WERI-Rb-1 (cell line): ENCODE results near the gene CAMTA1.

Experiments used
- DNase-seq: peaks from one replicate; pipeline ENCODE4 v3.0.0-alpha.2; 2020
- H3K27ac ChIP-seq: fragments of 250-450 bp; sonication (Bioruptor Pico); 2 replicates; pipeline ENCODE4 v1.5.1; 2020; ENCODE audit warnings: mild to moderate bottlenecking, moderate library complexity
- H3K27me3 ChIP-seq: fragments of 250-450 bp; sonication (Bioruptor Pico); 2 replicates; pipeline ENCODE4 v1.5.1; 2021; ENCODE audit warnings: mild to moderate bottlenecking, low read depth, moderate library complexity; ENCODE audit not compliant: insufficient read depth, severe bottlenecking
- H3K36me3 ChIP-seq: fragments of 250-450 bp; sonication (Bioruptor Pico); 2 replicates; pipeline ENCODE4 v1.5.1; 2020; ENCODE audit warnings: mild to moderate bottlenecking, moderate library complexity
- H3K4me3 ChIP-seq: 2 replicates; pipeline ENCODE4 v1.5.1; 2011; ENCODE audit warnings: low read depth, mild to moderate bottlenecking, control low read depth, low read length
- H3K9me3 ChIP-seq: fragments of 250-450 bp; sonication (Bioruptor Pico); 2 replicates; pipeline ENCODE4 v1.5.1; 2021; ENCODE audit warnings: mild to moderate bottlenecking, moderate library complexity; ENCODE audit not compliant: severe bottlenecking
- CTCF ChIP-seq: IDR thresholded peaks from 2 replicates; pipeline ENCODE4 v1.5.1; 2011; ENCODE audit warnings: low read depth, mild to moderate bottlenecking, control low read depth, inconsistent platforms, low read length

Gene CAMTA1

GRCh38 chr1:7426780-7427604, 641.7 kb downstream of the CAMTA1 start:
- TF ChIP-seq CTCF, result no peak
- Histone ChIP-seq H3K4me3 (no peak overlapping the region), H3K9me3 (no peaks in the 10 kb centered on the region), H3K27ac (no peak overlapping the region), H3K27me3 (no peaks in the 10 kb centered on the region), H3K36me3 (no peaks in the 10 kb centered on the region)
- DNase-seq, result no peak

- no peak overlapping the region for H3K4me3 ChIP-seq
- no peak overlapping the region for H3K27ac ChIP-seq
- no peaks in the 10 kb centered on the region for H3K36me3 ChIP-seq
- no peaks in the 10 kb centered on the region for H3K9me3 ChIP-seq
- no peaks in the 10 kb centered on the region for H3K27me3 ChIP-seq
- no peak for TF ChIP-seq CTCF
- no peak for DNase-seq
Measured at GRCh38 chr1:7427605-7428300, 642.5 kb downstream of the CAMTA1 start.

GRCh38 chr1:7429290-7429689, 644.0 kb downstream of the CAMTA1 start:
- no peak for TF ChIP-seq CTCF
- no peaks in the 10 kb centered on the region for H3K36me3 ChIP-seq
- no peaks in the 10 kb centered on the region for H3K9me3 ChIP-seq
- DNase-seq, result no peak
- no peaks in the 10 kb centered on the region for H3K27me3 ChIP-seq
- no peak overlapping the region for H3K4me3 ChIP-seq
- H3K27ac ChIP-seq, result no peak overlapping the region

- no peak for DNase-seq
- Histone ChIP-seq H3K4me3 (no peak overlapping the region), H3K9me3 (no peaks in the 10 kb centered on the region), H3K27me3 (no peaks in the 10 kb centered on the region), H3K27ac (no peak overlapping the region), H3K36me3 (no peaks in the 10 kb centered on the region)
- no peak for TF ChIP-seq CTCF
Measured at GRCh38 chr1:7430047-7430608, 644.9 kb downstream of the CAMTA1 start.

GRCh38 chr1:7430691-7431090, 645.4 kb downstream of the CAMTA1 start:
- H3K4me3 ChIP-seq, result no peak overlapping the region
- no peak for DNase-seq
- TF ChIP-seq CTCF, result no peak
- no peak overlapping the region for H3K27ac ChIP-seq
- H3K36me3 ChIP-seq, result no peaks in the 10 kb centered on the region
- no peaks in the 10 kb centered on the region for H3K27me3 ChIP-seq
- H3K9me3 ChIP-seq, result no peaks in the 10 kb centered on the region
